SK-N-SH treated with all-trans-retinoic acid at 6 μM for 48 hours (cell line): ENCODE data around the gene LGSN.

Experiments
- ATAC-seq: fragments of 200-7000 bp; cut with Tn5 transposase; 3 replicates; pipeline ENCODE4 v1.9.1; 2020; ENCODE audit warnings: mild to moderate bottlenecking, moderate library complexity
- ARNTL ChIP-seq: fragments of 450-650 bp; formaldehyde crosslinking; IDR thresholded peaks from 2 replicates; pipeline ENCODE4 v1.5.0; 2020; ENCODE audit warnings: low read depth, mild to moderate bottlenecking, moderate library complexity, borderline replicate concordance
- BACH2 ChIP-seq: fragments of 250-450 bp; sonication (Bioruptor Pico); IDR thresholded peaks from 2 replicates; pipeline ENCODE4 v1.9.0; 2021; ENCODE audit warnings: mild to moderate bottlenecking, borderline replicate concordance
- CREB5 ChIP-seq: fragments of 250-450 bp; sonication (Bioruptor Pico); IDR thresholded peaks from 2 replicates; pipeline ENCODE4 v1.5.1; 2020; ENCODE audit warnings: low read depth, mild to moderate bottlenecking, moderate library complexity
- CSDC2 ChIP-seq: fragments of 250-450 bp; sonication (Bioruptor Pico); IDR thresholded peaks from 2 replicates; pipeline ENCODE4 v1.5.0; 2020; ENCODE audit warnings: mild to moderate bottlenecking, moderate library complexity
- CSRNP3 ChIP-seq: fragments of 250-450 bp; sonication (Bioruptor Pico); IDR thresholded peaks from 2 replicates; pipeline ENCODE4 v1.5.1; 2021; ENCODE audit warnings: mild to moderate bottlenecking, moderate library complexity
- GLIS3 ChIP-seq: fragments of 250-450 bp; sonication (Bioruptor Pico); IDR thresholded peaks from 2 replicates; pipeline ENCODE4 v1.5.0; 2020; ENCODE audit warnings: mild to moderate bottlenecking, moderate library complexity
- ISL1 ChIP-seq: fragments of 250-450 bp; sonication (Bioruptor Pico); IDR thresholded peaks from 2 replicates; pipeline ENCODE4 v2.1.2; 2022; ENCODE audit warnings: mild to moderate bottlenecking, moderate library complexity
- PATZ1 ChIP-seq: fragments of 250-450 bp; sonication (Bioruptor Pico); IDR thresholded peaks from 2 replicates; pipeline ENCODE4 v1.8.0; 2020; ENCODE audit warnings: mild to moderate bottlenecking, moderate library complexity, borderline replicate concordance
- POU6F1 ChIP-seq: fragments of 250-450 bp; sonication (Bioruptor Pico); IDR thresholded peaks from 2 replicates; pipeline ENCODE4 v1.8.0; 2021; ENCODE audit warnings: low read depth, mild to moderate bottlenecking, moderate library complexity, borderline replicate concordance
- PPARA ChIP-seq: fragments of 250-450 bp; sonication (Bioruptor Pico); IDR thresholded peaks from 2 replicates; pipeline ENCODE4 v1.5.0; 2020; ENCODE audit warnings: mild to moderate bottlenecking, borderline replicate concordance
- SNAI2 ChIP-seq: fragments of 250-450 bp; sonication (Bioruptor Pico); IDR thresholded peaks from 2 replicates; pipeline ENCODE4 v1.5.0; 2020; ENCODE audit warnings: mild to moderate bottlenecking, moderate library complexity
- TCF4 ChIP-seq: fragments of 250-450 bp; sonication (Bioruptor Pico); IDR thresholded peaks from 2 replicates; pipeline ENCODE4 v1.8.0; 2021; ENCODE audit warnings: mild to moderate bottlenecking, moderate library complexity, borderline replicate concordance
- TOX ChIP-seq: fragments of 250-450 bp; sonication (Bioruptor Pico); IDR thresholded peaks from 2 replicates; pipeline ENCODE4 v1.8.0; 2021; ENCODE audit warnings: mild to moderate bottlenecking, moderate library complexity, borderline replicate concordance
- TSHZ2 ChIP-seq: fragments of 250-450 bp; sonication (Bioruptor Pico); IDR thresholded peaks from 2 replicates; pipeline ENCODE4 v1.5.0; 2020; ENCODE audit warnings: mild to moderate bottlenecking, moderate library complexity
- ZC3H10 ChIP-seq: fragments of 250-450 bp; sonication (Bioruptor Pico); IDR thresholded peaks from 2 replicates; pipeline ENCODE4 v1.5.1; 2021; ENCODE audit warnings: mild to moderate bottlenecking, moderate library complexity
- ZFP3 ChIP-seq: fragments of 250-450 bp; sonication (Bioruptor Pico); IDR thresholded peaks from 2 replicates; pipeline ENCODE4 v1.5.0; 2020; ENCODE audit warnings: mild to moderate bottlenecking, moderate library complexity
- ZFP30 ChIP-seq: fragments of 450-650 bp; formaldehyde crosslinking; IDR thresholded peaks from 2 replicates; pipeline ENCODE4 v1.5.0; 2022; ENCODE audit warnings: mild to moderate bottlenecking, moderate library complexity
- ZNF565 ChIP-seq: fragments of 450-650 bp; formaldehyde crosslinking; conservative IDR thresholded peaks from 2 replicates; pipeline ENCODE4 v1.5.0; 2020; ENCODE audit warnings: low read depth, mild to moderate bottlenecking, moderate library complexity
- ZNF70 ChIP-seq: fragments of 450-650 bp; formaldehyde crosslinking; IDR thresholded peaks from 2 replicates; pipeline ENCODE4 v1.5.0; 2020; ENCODE audit warnings: mild to moderate bottlenecking, moderate library complexity
- ZNF8 ChIP-seq: fragments of 450-650 bp; formaldehyde crosslinking; IDR thresholded peaks from 2 replicates; pipeline ENCODE4 v1.5.0; 2020; ENCODE audit warnings: mild to moderate bottlenecking, moderate library complexity

The LGSN gene

GRCh38 chr6:63321821-63322220, 2.0 kb upstream of the LGSN start:
- TF ChIP-seq ZC3H10 (CRISPR knock-in tag) (no peak), ZFP3 (CRISPR knock-in tag) (no peak), CSDC2 (no peak), GLIS3 (no peak), ZNF565 (CRISPR knock-in tag) (no peak), TOX (CRISPR knock-in tag) (no peak), ZFP30 (CRISPR knock-in tag) (no peak), PATZ1 (CRISPR knock-in tag) (no peak), ISL1 (CRISPR knock-in tag) (no peak), TSHZ2 (CRISPR knock-in tag) (no peak), CREB5 (CRISPR knock-in tag) (no peak), SNAI2 (no peak), ARNTL (CRISPR knock-in tag) (no peak)
- TF ChIP-seq, all 23 proteins: peak for 0
- ATAC-seq, result no peak

- no peak for TF ChIP-seq CSRNP3 (CRISPR knock-in tag)
- TF ChIP-seq PPARA (CRISPR knock-in tag), result no peak
- no peak for TF ChIP-seq ZFP30 (CRISPR knock-in tag)
- TF ChIP-seq TCF4 (CRISPR knock-in tag), result no peak
- no peak for TF ChIP-seq CSDC2
- no peak for TF ChIP-seq TSHZ2 (CRISPR knock-in tag)
- TF ChIP-seq TOX (CRISPR knock-in tag), result no peak
- no peak for TF ChIP-seq ZNF70 (CRISPR knock-in tag)
- no peak for TF ChIP-seq CREB5 (CRISPR knock-in tag)
- TF ChIP-seq GLIS3, result no peak
- TF ChIP-seq BACH2 (CRISPR knock-in tag), result no peak
- TF ChIP-seq ISL1 (CRISPR knock-in tag), result no peak
- no peak for TF ChIP-seq POU6F1 (CRISPR knock-in tag)
- TF ChIP-seq ZNF8 (CRISPR knock-in tag), result no peak
- TF ChIP-seq, all 23 proteins: peak for 0
- ATAC-seq, result no peak
These were observed 2.1 kb downstream of the LGSN start for GRCh38 chr6:63317641-63318040.
